IPS-18c (cell line): ENCODE results near the gene SATB2.

Experiments
- H3K4me3 ChIP-seq: 2 replicates; pipeline ENCODE4 v1.7.0; 2013; ENCODE audit warnings: low read depth, mild to moderate bottlenecking, low read length, moderate library complexity; ENCODE audit not compliant: insufficient read depth
- H3K9me3 ChIP-seq: one replicate; pipeline ENCODE4 v1.6.1; 2013; ENCODE audit warnings: mild to moderate bottlenecking, low read length, moderate library complexity; ENCODE audit not compliant: control insufficient read depth, insufficient read depth

Gene SATB2

DNA sequence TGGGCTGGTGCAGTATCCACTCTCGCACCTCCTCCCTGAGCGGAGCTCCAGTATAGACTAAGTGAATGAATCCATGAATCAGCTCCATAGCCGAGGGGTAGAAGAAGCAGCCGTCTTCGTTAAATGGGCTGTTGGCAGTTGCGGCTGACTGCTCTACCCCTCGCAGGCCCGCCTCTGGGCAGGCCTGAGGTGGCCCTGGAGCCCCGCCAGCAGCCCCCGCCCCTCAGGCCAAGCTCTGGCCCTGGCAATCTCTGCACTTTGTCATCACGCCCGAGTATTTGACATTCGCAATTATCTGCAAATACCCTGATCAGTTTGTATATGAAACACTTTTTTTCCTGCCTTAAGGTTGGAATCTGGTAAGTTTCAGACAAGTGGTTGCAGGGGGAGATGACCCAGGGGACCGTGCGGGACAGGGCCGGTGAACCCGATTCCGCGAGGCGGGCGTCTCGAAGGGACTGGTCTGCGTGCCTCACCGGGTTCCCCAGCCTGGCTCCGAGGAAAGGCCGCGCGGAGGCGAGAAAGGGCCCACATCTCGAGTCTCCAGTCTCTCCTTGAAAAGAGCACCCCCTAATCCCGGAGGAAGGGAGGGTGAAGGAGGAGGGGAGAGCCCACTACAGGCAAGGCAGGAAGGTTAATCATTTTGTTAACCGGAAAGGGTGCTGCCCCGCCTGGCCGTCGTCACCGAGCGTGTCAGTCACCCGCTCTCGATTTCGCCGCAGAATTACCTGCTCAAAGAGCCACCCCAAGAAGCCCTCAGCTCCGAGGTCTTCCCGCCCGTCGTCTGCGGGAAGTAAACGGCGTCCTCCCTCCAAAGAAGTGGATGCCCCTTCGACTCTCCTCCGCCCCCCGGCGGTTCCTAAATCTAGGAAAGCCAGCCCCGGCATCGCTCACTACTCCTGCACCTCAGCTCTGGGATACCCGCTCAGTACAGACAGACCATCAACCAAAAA, 11.1 kb upstream of the SATB2 start:
- Histone ChIP-seq H3K9me3 (no peaks in the 10 kb centered on the region), H3K4me3 (peak overlapping the region; percentile 41)

DNA sequence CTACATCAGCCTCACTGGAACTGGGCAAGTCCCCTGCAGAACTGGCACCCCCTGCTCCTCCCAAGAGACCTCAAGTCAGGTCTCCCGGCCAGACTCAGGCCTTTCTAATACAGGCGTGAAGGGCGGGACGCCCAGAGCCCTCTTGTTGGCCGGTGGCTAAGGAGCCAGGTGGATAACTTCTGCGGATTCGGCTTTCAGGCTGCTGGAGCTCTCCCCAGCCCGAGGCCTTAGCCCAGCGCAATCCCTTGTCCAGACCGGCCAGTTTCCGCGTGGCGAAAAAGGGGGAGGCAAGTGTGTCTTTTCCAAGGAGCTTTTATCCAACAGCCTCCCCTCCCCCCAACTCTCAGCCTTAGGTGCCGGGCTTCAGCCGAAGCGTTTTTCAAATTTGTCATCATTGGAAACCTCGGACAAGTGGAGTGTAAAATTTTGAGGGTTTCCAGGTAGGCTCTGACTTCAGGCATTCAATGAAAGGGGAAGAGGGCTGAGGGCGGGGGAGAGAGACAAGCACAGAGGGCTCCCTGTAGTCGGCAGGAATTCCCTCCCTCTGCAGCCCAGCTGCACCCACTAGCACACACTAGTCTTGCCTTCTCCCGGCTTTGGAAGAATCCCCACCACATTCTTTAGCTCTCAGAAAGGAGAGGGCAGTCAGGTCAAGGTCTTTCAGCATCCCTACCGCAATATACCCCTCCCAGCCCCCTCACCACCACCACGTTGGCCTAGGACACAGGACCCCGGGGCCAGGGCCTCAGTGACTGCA, 9.5 kb upstream of the SATB2 start:
- Histone ChIP-seq H3K9me3 (no peaks in the 10 kb centered on the region), H3K4me3 (peak overlapping the region; percentile 38)

DNA sequence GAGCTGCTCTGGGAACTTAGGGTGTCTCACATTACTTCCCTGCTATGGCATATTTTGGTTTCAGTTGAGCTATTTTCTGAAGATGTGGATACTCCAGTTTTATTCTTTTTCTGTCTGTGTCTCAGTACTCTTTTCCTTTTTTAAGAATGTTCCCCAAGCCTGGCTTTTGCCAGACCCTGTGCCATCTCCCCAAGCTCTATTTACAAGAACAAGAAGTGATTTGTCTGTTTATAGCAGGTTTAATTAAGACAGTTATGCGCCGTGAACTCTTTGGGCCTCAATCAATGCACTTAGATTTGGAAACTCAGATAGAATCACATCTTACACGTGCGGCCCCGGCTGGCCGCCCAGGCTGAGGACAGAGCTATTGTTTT, 8.9 kb upstream of the SATB2 start:
- H3K9me3 ChIP-seq, result no peaks in the 10 kb centered on the region
- H3K4me3 ChIP-seq, result peak overlapping the region; percentile 25; the same call in 1 of the 2 replicates

DNA sequence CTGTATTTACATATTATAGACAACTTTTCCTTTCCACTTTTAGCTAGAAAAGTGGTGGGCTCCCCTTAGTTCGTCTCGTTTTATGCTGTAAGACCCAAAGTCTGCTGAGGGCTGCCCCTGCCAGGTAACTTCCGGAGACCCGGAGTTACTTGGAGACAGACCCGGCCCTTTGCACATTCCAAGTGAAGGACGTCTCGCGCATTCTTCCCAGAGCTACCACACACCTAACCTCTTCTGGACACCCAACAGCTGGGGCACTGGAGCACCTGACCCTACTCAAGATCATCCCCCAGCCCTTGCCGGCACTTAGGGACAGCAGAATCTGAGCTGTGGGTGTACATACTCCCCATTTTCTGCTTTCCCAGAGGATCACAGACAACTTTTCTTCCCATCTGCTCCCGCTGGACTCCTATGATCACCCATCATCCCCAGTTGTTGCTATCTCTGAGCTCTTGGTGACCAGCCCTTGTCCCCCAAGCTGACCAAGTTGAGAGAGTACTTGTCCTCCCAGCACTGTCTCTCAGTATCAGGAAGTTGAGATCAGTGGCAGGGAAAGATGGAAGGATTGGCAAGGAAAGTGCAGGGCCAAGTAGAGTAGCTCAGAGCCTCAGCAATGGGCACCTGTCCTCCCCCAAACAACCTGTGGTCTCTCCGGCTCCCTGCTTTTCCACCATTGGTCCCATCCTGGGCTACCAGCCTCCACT, 8.4 kb upstream of the SATB2 start:
- Histone ChIP-seq H3K4me3 (no peak overlapping the region), H3K9me3 (no peaks in the 10 kb centered on the region)

DNA sequence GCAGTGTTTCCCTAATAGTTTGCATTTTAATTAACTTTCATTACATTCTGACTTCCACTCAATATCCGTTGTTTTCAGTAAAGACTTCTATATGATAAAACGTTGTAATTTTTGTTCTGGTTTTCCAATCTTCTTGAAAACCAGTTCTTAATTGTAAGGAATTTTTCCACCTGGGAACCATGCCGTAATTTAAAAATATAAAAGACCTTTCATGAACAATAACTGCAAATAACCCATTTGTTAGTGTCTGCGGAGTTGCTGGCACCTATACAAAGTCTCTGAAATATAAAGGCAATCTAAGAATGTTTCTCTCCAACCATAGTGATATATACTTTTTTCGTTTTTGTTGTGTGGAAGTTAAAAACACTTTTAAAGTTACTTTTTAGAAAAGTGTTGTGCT, 7.7 kb upstream of the SATB2 start:
- Histone ChIP-seq H3K4me3 (no peak overlapping the region), H3K9me3 (no peaks in the 10 kb centered on the region)

DNA sequence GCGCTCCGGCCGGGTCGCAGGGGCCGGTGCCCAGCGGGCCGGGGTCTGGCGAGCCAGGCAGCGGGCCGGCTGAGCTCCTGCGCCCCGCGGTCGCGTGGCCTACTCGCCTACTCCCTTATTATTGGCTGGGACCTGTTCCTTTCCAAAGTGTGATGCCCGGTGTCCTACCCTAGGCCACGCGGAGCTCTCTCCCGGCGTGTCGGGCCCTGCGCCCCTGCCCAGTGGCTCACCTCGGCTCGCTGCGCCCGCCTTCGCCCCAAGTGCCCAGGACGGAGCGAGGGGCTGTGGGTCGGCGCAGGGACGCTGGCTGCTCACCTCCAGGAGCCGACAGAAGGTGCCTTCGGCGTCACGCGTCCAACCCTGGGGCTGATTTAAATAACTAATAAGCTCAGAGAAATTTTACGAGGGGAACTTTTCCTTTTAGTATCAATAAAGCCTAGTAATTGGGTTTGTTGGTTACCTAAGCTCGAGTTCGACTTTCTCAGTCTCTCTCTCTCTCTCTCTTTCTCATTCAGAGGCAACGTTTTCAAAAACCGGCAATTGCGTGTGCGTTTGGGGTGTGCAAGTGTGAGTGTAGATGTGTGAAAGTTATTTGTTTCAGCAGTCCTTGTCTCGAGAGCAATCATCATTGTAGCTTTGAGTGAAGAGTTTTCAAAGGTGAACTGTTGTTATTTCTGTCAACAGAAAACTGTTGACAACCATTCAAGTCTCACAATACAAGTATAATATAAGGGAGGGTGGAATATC, 7.0 kb upstream of the SATB2 start:
- Histone ChIP-seq H3K9me3 (no peaks in the 10 kb centered on the region), H3K4me3 (peak overlapping the region; percentile 64)

DNA sequence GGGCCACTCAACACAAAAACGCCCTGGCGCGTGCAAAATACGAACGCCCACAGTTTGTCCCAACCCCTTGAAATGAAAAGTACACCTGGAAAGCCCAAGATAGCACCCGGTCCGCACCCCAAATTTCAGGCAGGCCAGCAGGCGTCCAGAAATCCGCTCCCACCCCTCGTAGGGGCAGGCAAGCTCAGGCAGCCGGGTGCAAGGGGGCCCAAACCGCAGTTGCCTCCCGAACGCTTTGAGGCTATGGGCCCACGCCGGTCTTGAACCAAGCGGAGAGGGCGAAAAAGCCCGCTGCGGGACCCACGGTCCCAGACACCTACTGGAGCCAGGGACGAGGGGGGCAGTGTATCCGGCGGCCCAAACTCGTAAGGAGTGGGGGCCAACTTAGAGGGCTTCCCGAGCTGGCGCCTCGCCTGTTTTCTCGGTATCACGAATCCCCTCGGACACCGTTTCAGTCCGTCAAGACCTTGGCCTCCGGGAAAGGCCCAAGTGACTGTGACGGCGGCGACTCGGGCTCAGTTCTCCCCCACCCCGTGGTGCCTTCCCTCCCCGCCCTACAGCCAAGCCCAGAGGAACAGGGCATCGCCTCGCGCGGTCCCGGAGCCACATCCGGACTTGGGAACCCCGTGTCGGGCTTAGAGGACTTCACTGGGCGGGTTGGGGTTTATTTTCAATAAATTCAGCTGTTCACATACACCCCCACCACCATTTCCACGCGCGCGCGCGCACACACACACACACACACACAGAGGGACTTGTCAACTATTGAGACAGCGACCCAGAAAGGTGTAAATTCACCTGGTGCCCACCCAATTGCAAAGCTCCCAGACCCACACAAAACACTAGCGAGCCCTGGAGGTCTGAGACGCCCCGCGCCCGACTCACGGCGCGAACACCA, 6.2 kb upstream of the SATB2 start:
- Histone ChIP-seq H3K9me3 (no peaks in the 10 kb centered on the region), H3K4me3 (peak overlapping the region; percentile 64)

DNA sequence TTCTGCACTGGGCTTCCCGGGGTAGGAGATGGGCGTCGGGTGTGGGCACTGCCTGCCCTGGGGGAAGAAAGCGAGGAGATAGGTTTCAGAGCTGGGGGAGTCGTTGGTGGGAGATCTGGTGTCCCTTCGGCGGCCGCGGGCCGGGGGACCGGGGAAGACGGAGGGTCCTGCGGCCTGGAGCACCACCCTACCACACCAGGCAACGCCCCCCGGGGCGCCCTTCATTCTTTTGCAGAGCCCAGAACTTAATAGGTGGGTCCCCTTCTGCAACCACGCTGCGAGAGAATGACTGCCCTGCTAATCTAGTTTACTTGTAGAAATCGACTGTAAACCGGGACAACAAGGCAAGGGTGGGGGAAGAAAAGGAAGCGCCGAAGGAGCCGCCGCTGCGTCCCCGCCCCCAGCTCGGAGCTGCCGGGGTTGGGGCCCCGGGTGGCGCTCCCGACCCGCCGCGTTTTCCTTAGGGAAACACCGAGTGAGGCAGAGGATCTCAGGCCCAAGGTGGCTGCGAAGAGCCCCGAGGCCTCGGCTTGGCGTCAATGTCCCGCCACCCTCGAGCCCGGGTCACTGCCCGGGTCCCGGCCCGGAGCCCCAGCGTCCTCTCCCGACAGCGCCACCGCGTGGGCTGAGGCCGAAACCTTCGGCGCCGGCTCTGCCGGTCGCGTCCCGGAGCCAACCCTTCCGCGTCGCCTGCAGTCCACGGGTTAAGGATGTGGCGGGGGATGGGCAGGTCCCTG, 5.4 kb upstream of the SATB2 start:
- H3K4me3 ChIP-seq, result peak overlapping the region; percentile 64
- H3K9me3 ChIP-seq, result no peaks in the 10 kb centered on the region

DNA sequence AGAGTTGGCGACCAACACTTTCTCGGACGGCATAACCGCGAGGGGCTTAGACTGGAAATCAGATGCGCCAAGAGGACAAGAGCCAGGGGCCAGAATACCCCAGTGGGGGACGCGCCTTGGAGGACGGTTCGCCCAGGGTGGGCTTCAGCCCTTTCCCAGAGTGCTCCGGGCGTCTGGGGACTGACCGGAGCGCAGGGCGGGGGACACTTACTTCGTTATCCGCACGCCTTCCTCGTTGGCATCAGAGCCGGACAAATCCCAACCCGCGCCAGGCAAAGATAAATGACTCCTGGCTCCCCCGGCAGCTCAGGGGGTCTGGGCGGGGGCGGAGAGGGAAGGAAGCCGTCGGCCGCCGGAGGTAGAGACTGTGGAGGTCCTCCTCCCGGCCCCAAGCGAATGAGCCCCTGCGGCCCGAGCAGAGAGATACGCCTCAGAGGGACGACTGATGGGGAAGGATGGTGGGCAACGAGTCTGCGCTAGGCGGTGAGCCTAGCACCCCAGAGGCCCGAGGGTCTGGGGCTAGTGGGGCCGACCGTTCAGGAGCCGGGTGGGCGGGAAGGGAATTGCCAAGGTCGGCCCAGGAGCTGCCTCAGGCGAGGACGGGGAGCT, 4.7 kb upstream of the SATB2 start:
- H3K9me3 ChIP-seq, result no peaks in the 10 kb centered on the region
- H3K4me3 ChIP-seq, result peak overlapping the region; percentile 64

DNA sequence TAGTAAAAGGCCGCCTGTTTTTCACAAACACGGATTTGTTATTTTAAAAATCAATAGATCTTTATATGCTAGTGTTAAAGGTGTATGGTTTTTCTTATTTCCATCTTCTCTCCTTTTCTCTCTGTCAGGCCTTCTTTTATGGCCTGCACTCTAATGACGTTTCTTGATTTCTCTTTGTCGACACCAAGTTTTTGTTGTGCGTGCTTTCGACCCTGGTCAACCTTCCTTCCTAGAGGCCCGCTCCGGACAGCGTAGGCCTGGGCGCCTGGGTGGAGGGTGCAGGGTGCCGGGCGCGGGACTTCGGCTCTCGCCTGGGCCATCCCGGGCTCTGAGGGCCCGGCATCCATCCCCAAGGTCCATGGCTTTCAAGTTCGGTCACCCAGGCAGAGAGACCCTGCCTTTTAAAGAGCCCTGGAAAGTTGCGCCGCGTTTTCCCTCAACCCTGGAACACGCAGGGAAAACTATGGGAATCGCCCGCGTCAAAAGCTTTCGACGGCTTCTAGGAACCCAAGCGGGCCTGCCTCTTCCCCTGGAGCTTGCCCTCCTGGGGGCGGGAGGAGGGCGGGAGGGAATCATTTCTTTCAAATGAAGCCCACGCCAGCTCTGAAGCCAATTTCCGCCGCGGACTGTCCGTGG, 4.1 kb upstream of the SATB2 start:
- H3K9me3 ChIP-seq, result no peaks in the 10 kb centered on the region
- H3K4me3 ChIP-seq, result peak overlapping the region; percentile 64

DNA sequence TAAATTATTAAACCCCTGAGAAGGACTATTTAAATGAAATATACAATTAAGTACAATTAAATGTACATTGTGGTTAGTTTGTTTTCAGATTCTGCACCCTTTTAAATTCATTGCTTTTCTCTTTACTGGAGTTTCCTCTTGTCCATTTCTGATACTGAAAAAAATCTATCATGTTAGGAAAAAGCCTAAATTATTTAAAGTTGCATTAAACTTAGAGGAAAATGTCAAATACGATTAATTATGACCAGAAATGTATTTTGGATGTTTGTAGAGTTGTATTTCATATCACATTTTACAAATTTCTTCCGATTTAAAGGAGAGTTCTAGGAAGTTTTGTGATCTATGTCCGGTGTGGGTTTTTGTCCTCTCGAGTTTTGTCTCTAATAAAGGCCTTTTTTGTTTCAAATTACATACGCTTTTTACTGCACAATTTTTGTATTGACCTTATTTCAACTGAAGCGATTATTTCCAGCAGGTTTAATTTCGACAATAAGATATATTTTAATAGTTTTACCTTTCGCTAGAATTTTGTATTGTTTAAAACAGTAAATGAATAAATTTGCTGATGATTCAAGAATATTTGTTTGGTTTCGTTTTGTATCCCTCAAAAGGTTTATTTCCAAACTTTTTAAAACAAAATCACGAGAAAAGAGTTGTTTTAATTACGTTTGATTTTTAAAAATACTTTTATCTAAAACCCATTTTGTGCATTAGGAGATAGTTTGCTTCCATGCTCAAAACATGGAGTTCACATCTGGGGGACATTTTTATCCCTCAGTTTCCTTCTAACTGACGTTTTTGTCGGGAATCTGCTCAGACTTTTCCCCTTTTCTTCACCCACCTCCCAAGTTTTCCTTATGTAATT, 3.3 kb upstream of the SATB2 start:
- H3K9me3 ChIP-seq, result no peaks in the 10 kb centered on the region
- no peak overlapping the region for H3K4me3 ChIP-seq

DNA sequence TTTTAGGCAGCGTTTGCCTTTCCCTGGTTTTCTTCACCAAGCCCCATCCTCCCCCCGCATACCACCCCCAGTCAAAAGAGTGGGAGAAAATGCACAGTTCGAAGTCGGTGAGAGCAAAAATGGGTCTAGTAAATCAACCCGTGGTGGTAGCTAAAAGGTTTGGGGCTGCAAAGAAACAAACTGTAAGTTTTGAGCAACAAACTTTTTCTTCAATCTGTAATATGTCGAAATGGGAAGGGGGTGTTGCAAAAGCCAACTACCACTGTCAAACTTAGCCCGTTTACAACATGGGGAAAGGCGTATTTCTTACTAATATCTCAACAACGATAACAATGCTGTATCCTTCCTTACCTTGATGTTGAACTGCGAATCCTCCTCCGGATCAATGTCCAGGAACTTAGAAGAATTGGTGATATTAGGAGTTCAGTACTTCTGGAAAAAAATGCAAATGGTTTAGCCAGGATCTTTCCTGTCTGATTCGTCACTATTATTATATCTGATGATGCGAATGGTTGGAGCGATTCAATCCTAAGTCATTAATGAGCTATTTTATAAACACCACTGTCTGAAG, 2.4 kb upstream of the SATB2 start:
- Histone ChIP-seq H3K9me3 (no peaks in the 10 kb centered on the region), H3K4me3 (peak overlapping the region; percentile 85; the same call in 1 of the 2 replicates)

DNA sequence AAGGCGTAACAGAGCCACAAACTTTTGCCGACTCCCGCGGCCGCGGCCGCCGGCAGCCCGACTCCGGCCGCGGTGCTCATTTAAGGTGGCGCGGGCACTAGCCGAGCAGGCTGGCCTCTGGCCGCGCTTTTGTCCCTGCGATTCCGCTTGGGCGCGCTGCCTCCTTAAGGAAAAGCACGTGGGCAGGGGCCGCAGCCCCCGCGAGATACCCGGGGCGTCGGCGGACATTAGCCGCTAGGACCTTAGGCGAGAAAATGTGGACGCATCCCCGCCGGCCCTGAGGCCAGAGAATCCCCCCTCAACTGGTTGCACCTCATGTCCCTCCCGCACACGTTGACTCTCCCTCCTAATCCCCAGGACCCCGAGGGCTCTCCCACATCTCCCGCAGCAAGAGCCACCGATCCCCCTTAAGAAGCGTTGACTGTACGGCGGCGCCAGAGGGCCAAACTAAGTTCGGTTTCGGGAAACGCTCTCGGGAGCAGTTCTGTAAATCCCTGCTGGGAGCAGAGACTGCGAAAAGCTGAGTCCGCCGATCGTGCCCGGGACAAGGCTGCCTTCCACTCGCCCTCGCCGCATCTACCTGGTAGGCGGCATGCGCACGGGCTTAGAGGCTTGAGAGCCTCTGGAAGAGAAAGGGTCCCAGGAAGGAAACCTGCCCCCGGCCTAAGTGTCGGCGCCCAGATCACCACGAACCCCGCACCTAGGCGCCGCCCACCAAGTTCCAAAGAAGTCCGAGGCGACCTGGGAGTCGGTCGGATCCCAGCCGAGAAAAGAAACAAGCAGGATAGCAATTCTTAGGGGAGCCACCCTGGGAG, 1.8 kb upstream of the SATB2 start:
- H3K4me3 ChIP-seq, result peak overlapping the region; percentile 85
- no peaks in the 10 kb centered on the region for H3K9me3 ChIP-seq
